Measurements from ENCODE around the gene VDR.

VDR gene

GRCh38 chr12:47888153-47888819, 16.5 kb downstream of the VDR start:
- DNase-seq (ENCODE audit: low read depth): no peak
- TF ChIP-seq CTCF (IDR thresholded peaks at IDR 0.05; ENCODE audit: insufficient read depth, low read depth, low read length, missing control alignments): no peak
- no peak overlapping the region for H3K4me3 ChIP-seq (ENCODE audit: low read depth, low read length)

- TF ChIP-seq CTCF (IDR thresholded peaks at IDR 0.05; ENCODE audit: insufficient read depth, low read depth, low read length, missing control alignments): no peak
- no peak overlapping the region for H3K4me3 ChIP-seq (ENCODE audit: low read depth, low read length)
- DNase-seq (ENCODE audit: low read depth): no peak
Observed at GRCh38 chr12:47887529-47887928, 17.3 kb downstream of the VDR start.

GRCh38 chr12:47886510-47887240, 18.1 kb downstream of the VDR start:
- DNase-seq (ENCODE audit: low read depth): no peak
- H3K4me3 ChIP-seq (ENCODE audit: low read depth, low read length): no peak overlapping the region
- no peak for TF ChIP-seq CTCF (IDR thresholded peaks at IDR 0.05; ENCODE audit: insufficient read depth, low read depth, low read length, missing control alignments)

GRCh38 chr12:47885566-47885965, 19.2 kb downstream of the VDR start:
- TF ChIP-seq CTCF (IDR thresholded peaks at IDR 0.05; ENCODE audit: insufficient read depth, low read depth, low read length, missing control alignments): no peak
- H3K4me3 ChIP-seq (ENCODE audit: low read depth, low read length): no peak overlapping the region
- no peak for DNase-seq (ENCODE audit: low read depth)

GRCh38 chr12:47885012-47885501, 19.7 kb downstream of the VDR start:
- no peak overlapping the region for H3K4me3 ChIP-seq (ENCODE audit: low read depth, low read length)
- no peak for TF ChIP-seq CTCF (IDR thresholded peaks at IDR 0.05; ENCODE audit: insufficient read depth, low read depth, low read length, missing control alignments)
- DNase-seq (ENCODE audit: low read depth): peak; percentile 82

GRCh38 chr12:47884501-47884900, 20.3 kb downstream of the VDR start:
- H3K4me3 ChIP-seq (ENCODE audit: low read depth, low read length): no peak overlapping the region
- no peak for TF ChIP-seq CTCF (IDR thresholded peaks at IDR 0.05; ENCODE audit: insufficient read depth, low read depth, low read length, missing control alignments)
- DNase-seq (ENCODE audit: low read depth): no peak

Measured in GM12865 (cell line).